HG03354 (cell line): Measurements from ENCODE around the gene TBC1D20.
A peak's percentile ranks its signal among the peaks of the same experiment; 100 is the strongest.
"Not testable (repeated sequence)": the region's sequence is repeated elsewhere in the genome, so short reads cannot be mapped to it uniquely, and the experiment has no call there.

Experiments
- ATAC-seq: cut with Tn5 transposase; IDR thresholded peaks from one replicate; pipeline ENCODE4 v1.9.1; 2021; ENCODE audit warnings: mild to moderate bottlenecking; ENCODE audit not compliant: unreplicated experiment, poor library complexity, severe bottlenecking

Gene TBC1D20

GRCh38 chr20:462199-462991 lies at the start of gene TBC1D20:
TSS of gene TBC1D20 (minus strand) at chr20:462533. CDS start at chr20:462405, 128 bp downstream.
- ATAC-seq: peak; percentile 95

GRCh38 chr20:510328-511057 lies 48.2 kb upstream of the TBC1D20 start:
- ATAC-seq: not testable (repeated sequence)

- ATAC-seq: not testable (repeated sequence)
Measured at GRCh38 chr20:508364-508787, 46.0 kb upstream of the TBC1D20 start.

- ATAC-seq: no peak
Measured at GRCh38 chr20:507761-508332, 45.5 kb upstream of the TBC1D20 start.

- ATAC-seq: no peak
Measured at GRCh38 chr20:507006-507758, 44.8 kb upstream of the TBC1D20 start.

GRCh38 chr20:504632-505075 lies 42.3 kb upstream of the TBC1D20 start:
- ATAC-seq: no peak

- ATAC-seq: no peak
Measured at GRCh38 chr20:503048-503737, 40.9 kb upstream of the TBC1D20 start.

GRCh38 chr20:497979-498378 lies 35.6 kb upstream of the TBC1D20 start:
- ATAC-seq: no peak

- ATAC-seq: no peak
Measured at GRCh38 chr20:496126-496696, 33.9 kb upstream of the TBC1D20 start.

GRCh38 chr20:492159-492558 lies 29.8 kb upstream of the TBC1D20 start:
- no peak for ATAC-seq

- no peak for ATAC-seq
Measured at GRCh38 chr20:487655-488054, 25.3 kb upstream of the TBC1D20 start.

GRCh38 chr20:483815-484644 lies 21.7 kb upstream of the TBC1D20 start:
- ATAC-seq: no peak

- no peak for ATAC-seq
Measured at GRCh38 chr20:481167-481566, 18.8 kb upstream of the TBC1D20 start.

- ATAC-seq: no peak
Measured at GRCh38 chr20:480044-480443, 17.7 kb upstream of the TBC1D20 start.

- ATAC-seq: no peak
Measured at GRCh38 chr20:479487-479886, 17.2 kb upstream of the TBC1D20 start.

GRCh38 chr20:478949-479429 lies 16.7 kb upstream of the TBC1D20 start:
- ATAC-seq: no peak

- ATAC-seq: no peak
Measured at GRCh38 chr20:478010-478948, 15.9 kb upstream of the TBC1D20 start.
